GM19328 (cell line): ENCODE data around the gene USP36.

Experiments used
- ATAC-seq: cut with Tn5 transposase; IDR thresholded peaks from one replicate; pipeline ENCODE4 v1.9.1; 2021; ENCODE audit warnings: mild to moderate bottlenecking, moderate library complexity; ENCODE audit not compliant: unreplicated experiment

Gene USP36

DNA sequence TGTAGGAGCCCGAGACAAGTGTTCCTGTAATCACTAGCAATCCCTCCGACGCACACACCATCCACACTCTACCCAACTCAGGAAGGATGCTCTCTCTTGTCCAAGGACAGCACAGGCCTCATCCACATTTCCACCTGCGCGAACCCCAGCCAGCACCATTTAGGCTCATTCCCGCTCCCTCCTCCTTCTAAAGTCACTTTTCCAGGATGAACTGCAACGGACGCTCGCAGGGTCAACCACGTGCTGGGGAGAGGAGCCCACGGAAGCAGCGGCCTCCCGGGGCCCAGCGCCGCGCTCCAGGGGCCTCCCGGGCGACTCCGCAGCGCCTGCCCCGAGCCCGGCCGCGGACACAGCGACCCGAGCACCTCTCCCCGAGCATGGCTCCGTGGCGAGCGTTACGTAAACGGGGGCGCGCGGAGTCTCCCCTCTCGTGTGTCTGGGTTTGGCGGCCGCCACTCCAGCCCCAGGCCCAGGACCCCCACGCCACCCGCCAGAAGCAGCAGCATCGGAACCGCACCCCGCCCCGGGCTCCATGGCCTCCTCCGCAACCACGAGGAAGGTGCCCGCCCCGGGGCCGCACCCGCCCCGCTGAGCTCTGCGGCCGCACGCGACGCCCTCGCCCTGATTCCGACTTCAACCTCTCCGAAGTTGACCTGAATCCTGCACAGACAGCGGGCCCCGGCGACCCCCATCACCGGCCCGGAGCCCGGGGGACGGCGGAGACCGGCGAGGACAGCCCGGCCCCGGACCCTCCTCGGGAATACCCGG is 668 bp downstream of the USP36 start:
- ATAC-seq: peak; percentile 13

DNA sequence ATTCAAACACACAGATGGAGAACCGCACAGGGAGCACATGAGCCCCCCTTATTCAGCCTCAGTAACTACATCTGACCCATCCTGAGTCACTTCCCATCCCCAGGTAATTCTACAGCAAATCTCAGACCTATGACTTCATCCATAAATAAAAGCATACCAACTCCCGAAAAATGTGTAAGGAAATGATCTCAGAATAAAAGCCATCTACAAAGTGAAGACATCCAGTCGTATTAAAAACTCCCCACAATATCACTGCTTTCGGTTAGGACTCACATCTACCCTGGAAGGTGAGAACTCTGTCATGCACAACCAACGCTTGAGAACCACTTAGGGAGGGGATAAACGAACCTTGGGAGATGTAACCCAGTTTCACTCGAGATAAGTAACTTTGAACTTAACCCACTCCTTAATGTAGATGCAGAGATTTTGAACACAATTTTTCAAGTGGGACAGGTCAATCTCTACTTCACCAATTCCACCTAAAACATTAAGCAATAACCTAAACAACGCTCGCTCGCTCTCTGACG is 1.3 kb downstream of the USP36 start:
- no peak for ATAC-seq

DNA sequence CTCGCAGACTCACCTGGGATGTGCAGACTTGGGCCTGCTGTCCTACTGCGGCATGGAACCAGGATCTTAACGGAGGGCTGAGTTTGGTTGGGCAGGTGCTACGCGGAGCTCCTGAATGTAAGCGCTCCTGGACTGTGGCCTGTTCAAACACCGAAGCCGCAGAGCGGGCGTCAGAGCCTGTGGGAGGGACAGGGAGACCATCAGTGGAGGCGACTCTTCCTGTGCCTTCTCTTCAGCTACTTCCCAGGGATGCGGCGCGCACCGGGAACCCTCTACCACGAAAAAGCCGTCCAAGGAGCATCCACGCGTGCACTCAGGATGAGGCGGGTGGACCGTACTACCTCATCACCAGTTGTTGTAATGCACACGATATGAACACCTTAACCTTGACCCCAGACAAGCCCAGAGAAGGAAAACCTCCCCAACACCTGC is 2.0 kb downstream of the USP36 start:
- no peak for ATAC-seq

DNA sequence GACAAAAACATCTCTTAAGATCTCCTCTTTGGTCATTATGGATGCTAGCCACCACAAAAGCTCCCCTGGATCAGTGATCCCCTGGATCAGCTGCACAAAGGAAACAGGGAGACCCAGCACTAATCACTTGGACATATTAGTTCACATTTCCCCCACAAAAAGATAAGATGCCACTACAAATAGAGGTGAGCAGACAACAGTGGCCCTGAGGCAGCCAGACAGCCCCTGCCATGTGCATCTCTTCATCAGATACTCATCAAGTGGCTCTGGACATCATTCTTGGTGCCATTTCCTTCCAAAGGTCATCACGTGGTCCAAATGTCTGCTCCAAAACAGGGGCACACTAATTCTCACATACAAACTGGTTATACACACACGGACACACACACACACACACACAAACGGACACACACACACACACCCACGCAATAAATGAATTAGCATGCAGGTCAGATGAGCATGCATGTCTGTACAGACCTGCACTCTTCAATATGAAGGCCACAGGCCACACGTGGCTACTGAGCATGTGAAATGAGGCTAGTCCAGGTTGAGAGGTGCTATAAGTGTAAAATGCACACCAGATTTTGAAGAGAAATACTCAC is 4.1 kb downstream of the USP36 start:
- ATAC-seq: no peak

DNA sequence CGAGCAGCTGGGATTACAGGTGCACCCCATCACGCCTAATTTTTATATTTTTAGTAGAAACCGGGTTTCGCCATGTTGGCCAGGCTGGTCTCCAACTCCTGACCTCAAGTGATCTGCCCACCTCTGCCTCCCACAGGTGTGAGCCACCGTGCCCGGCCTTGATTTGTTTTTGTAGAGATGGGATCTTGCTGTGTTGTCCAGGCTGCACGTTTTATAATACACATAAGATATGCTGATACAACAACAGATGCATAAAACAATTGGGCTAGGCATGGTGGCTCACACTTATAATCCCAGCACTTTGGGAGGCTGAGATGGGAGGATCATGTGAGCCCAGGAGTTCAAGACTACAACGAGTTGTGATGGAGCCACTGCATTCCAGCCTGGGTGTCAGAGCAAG is 6.0 kb downstream of the USP36 start:
- no peak for ATAC-seq

DNA sequence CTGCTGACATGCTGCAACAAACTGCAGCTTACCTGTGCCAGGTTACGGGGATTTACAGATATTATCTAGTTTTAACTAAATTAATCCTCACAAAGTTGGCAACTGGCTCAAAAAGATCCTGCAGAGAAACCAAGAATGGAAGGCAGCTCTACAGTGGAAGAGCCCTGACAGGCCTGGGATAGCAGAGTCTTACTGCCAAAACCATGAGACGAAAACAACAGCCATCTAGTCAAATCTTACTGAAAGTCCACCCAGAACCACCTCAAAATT is 8.1 kb downstream of the USP36 start:
- no peak for ATAC-seq

DNA sequence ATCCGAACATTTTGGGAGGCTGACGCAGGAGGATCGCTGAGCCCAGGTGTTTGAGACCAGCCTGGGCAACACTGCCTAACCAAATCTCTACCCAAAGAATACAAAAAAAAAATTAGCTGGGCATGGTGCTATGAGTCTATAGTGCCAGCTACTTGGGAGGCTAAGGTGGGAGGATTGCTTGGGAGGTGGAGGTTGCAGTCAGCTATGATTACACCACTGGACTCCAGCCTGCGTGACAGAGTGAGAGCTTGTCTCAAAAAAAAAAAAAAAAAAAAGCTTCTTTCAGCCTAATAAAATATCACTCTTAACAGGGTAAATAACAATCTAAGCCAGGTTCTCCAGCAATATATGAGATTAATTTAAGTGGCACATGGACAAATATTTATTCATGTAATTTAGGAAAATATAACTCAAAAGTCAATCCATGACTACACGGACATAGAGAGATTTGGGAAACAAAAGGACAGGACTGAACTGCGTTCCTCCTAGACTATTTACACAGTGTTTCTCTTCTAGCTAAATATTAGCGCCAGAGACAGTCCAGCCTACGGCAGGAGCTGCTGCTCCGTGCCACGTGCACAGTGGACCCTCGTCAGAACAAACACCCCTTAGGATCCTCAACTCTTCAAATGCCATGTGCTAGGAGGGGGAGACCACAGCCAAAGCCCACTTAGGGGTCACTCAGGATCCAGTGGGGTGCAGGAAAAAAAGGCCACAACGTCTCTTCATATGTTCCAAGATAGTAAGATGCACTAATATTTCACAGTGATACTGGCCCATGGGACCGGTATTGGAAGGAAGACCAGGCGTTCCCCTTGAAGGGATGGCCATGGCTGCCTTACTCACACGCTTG is 8.7 kb downstream of the USP36 start:
- no peak for ATAC-seq

DNA sequence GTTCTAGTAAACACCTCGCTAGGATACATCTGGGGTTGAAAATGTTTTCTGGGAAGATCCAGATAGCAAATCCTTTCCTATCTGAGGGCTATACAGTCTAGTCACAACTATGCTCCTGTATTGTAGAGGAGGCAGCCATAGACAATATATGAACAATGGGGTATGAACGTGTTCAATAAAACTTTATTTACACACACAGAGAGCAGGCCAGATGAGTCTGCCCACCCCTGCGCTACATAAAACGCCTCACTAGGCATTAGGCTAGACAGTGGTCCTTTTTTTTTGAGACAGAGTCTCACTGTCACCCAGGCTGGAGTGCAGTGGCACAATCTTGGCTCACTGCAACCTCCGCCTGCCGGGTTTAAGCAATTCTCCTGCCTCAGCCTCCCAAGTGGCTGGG is 11.1 kb downstream of the USP36 start:
- no peak for ATAC-seq

DNA sequence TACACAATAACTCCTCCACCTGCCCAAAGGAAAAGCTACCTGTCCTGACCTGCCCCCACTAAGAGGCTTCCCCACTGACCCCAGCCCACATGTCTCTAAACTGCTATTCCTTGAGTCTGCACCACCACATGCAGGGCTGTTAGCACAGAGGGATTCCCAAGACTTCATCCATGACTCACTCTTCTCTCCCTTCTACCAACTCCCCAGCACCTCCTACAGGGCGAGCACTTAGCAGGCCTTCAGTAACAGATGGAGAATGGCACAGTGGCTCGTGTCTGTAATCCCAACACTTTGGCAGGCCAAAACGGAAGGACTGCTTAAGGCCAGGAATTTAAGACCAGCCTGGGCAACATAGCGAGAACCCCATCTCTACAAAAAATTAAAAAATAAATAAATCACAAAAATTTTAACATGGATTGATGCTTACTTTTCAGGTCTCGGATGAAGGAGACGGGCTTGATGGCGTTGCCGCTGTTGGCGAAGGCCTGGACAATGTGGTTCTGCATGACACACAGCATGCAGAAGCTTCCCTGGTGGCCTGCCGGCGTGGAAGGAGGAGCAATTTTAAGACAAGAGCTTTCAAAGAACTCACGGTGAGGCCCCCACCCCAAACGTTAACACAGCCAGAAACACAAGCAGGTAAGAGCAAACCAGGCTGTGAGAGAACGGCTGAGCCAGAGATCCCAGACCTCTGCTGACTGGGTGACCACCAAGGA is 12.0 kb downstream of the USP36 start:
- no peak for ATAC-seq

DNA sequence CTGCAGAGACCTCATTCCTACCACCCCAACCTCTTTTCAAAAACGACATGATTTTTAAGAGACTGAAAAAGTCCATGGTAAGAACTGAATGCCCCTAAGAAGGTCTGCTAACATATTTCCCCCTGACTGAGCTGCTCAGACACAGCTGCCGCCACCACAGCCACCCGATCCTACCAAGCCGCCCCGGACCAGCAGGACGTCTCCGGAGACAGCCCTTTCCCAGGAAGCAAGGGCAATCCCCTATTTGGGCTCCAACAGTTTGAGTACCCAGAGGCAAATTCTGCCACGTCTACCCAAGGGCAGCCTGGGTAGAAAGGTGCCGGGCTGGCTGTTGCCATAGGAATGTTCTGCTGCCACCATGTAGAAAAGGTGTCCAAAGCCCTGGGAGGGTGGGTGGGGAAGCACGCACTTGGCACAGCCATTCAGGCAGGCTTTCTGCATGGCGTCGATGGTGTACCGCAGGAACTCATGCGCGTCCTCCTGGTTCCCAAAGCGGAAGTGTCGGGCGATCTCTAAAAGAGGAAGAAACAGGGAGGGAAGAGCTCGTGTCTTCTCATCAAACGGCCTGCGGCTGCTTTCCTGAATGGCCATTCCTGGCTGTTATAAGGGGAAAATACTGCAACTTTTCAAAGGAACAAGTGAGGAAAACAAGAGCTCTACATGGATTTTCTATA is 13.6 kb downstream of the USP36 start:
- ATAC-seq: no peak

DNA sequence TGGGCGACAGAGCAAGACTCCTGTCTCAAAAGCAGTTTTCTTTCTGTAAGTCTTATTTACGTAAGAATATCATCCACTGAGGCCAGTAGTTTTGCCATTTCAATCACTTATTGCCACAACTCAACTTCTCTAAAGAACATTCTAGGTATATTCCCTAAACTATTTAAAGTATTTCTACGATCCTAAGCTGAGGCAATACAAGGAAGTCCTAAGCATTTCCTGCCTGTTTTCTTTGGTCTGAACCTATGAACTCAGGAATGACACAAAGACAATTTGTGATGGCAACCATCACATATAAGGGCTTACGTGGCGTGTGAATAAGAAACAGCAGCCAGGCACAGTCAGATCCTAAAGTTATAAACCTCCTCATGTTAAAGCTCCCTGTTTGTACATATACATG is 14.2 kb downstream of the USP36 start:
- ATAC-seq: no peak

DNA sequence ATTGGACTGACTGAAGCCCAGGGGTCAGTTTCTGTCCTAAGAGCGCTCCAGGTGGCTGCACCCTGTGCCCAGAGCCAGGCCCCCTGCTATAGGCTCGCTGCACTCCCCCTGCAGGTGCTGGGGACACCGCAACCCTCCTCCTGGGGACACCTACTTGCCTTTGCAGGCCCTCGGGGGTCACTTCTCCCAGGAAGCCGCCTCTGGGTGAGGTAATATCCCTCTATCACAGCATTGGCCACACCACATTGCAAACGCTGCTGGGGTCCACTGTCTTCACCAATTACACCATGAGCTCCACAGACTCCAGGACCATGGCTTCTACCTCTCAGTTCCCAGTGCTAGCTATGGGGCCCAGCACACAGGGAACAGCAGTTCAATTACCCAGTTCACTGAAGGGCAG is 14.9 kb downstream of the USP36 start:
- no peak for ATAC-seq

DNA sequence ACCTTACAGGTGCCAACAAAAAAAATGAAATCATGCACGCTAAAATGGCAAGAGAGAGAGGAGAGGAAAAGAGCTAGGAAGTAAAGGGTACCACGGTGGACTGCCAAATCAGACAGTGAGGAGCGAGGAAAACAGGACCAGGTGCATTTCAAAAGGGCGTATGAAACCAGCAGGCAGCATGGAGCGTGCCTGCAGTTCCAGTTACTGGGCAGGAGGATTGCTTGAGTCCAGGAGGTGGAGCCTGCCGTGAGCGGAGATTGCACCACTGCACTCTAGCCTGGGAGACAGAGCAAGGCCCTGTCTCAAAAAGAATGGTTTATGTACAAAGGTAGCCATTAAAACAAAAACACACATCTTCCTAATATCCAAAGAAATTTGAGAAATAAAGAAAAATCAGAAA is 16.4 kb downstream of the USP36 start:
- ATAC-seq: no peak

DNA sequence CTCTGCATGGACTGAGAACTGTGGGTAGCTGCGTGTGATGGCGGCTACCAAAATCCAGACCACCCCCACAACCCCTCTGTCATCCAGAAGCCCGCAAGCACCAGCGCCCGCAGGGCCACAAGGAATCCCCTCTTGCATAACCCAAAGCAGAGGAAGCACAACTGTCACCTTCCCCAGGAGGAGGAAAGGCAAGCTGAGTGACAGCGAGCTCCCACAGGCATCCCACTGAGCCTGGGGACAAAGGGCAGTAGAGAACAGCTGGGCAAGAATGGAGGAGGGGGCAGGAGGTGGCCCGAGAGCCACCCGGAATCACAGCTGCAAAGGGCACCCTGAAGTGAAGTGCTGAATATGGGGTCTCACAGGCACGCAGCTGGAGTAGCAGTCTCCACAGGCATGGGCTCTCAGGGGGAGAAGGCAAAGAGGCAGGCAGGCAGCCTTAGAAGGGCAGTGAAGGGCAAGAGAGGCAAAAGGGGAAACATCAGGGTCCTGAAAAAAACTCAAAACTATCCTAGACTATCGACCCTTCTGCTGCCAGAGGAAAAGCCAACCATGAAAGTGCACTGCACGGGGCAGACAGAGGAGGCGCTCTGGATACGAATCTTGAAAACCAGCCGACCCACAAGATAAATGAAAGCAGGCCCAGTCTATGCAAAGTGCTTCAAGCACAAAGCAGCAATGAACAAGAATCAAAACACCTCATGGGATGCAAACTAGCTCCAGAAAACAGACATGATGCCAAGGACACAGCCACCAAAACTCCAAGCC is 17.1 kb downstream of the USP36 start:
- ATAC-seq: no peak

DNA sequence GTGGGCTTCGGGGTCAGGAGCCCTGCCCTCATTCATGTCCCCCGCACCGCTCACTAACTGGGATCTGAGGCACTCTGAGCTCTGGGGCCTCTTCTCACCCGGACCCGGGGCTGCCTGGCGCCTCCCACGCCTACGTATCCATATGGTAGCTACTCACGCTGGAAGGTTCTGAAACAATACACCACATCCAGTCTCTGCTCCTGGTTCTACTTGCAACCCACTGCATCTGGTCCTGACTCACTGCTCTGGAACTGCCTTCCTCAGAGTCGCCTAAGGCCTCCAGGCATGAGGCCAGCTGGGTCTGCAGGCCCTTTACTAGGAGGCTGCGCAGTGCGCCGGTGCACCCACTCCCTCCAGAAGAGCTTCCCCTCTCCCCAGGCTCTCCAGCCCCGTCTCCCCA is 18.1 kb downstream of the USP36 start:
- ATAC-seq: no peak

DNA sequence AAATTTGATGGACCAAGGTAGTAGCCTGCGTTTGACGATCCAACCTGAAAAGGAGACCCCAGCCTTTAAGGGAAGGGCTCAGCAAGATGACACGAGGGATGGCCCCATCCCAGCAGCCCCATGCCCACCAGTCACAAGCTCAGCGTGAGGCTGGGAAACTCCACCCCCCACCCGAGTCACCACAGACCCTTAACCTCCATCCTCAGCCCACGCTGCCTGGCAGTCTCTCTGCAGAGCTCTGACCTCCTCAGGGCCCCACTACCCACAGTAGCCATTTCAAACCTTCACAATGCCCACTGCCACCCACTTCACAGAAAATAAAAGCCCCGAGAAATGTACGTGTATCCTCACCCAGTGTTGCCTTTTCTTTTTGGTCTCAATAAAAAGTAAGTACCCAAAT is 18.7 kb downstream of the USP36 start:
- no peak for ATAC-seq

DNA sequence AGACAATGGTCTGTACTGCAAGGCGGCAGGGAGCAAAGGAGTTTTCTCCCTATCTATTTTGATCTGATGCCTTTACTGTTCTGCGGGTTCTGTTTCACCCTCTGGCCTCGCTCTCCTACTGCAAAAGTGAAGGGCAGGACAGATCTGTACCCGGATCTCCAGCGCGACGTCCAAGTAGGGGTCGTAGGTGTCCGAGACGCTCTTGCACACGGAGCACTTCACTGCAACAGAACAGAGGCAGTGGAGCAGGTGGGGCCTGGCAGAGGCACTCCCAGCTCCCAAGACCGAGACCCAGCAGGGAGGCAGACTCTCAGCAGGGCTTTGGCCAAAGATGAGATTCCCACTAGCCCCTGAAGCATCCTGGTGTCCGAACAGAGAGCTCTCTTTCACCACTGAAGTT is 19.8 kb downstream of the USP36 start:
- no peak for ATAC-seq

DNA sequence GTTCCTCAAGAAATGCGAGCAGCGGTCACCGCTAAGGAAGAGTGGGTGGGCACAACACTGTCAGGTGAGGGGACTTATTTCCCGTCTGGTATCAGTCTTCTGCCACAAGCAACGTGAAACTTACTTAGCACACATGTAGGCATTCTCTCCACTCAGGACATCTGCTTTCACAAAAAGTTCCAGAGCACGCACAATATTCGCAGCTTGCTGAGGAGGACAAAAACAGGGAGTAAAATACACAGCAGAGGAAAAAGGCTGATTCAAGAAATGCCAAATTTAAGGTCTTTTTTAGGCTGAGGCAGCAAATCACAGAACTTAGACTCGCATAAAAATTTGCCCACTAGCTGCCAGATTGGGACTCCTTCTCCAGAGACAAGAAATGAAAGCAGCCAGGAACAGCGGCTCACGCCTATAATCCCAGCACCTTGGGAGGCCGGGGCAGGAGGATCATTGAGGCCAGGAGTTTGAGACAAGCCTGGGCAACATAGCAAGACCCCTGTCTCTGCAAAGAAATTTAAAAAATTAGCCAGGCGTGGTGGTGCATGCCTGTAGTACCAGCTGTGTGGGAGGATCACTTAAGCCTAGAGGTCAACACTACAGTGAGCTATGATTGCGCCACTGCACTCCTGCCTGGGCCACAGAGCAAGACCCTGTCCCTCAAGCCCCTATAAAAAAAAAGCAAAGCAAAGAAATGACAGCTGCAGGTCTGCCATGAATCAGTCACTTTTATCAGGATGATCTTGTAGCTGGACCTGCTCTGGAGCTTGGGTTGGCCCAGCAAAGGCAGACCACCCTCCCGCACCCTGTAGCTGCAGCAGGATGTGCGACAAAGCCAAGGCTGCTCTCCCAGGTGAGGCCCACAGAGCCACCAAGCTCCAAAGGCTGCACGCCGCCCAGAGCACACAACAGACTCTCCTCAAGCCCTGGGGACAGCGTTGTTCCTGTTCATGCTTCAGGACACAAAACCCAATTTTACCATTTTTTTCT is 20.5 kb downstream of the USP36 start:
- no peak for ATAC-seq

DNA sequence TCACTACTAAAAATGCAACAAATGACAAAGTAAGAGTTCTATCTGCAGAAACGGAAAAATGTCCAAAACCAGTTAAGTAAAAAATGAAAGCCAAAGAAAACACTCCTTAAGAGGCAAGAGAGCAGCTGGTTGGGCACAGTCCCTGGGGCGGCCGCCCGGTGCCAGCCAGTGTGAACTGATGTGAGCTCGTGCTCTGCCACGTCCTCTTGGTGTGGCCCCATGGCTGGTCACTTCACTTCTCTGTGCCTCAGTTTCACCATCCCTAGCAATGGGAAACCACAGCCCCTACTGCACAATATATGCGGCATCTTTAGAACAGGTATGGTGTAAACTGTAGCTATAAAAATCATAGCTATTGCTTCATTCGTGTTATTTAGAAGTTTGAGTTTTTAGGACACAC is 21.2 kb downstream of the USP36 start:
- ATAC-seq: no peak
